Upper lobe of right lung (tissue), 1 donor: ENCODE data around the gene ETV6. TPM values are rescaled to one million over a fixed set of nuclear protein-coding genes. Genes with fewer than 3 reads are reported as not detected.
A peak's percentile ranks its signal among the peaks of the same experiment; 100 is the strongest.

ENCODE experiments used
- ATAC-seq: fragments of 200-7000 bp; cut with Tn5 transposase; one replicate; pipeline ENCODE4 v1.9.1; 2020; ENCODE audit warnings: mild to moderate bottlenecking, moderate library complexity
- DNase-seq: peaks from one replicate; pipeline ENCODE4 v3.0.0-alpha.2; 2020
- H3K27ac ChIP-seq: fragments of 200-600 bp; one replicate; pipeline ENCODE4 v1.8.0; 2022
- H3K27me3 ChIP-seq: fragments of 200-600 bp; one replicate; pipeline ENCODE4 v1.8.0; 2022; ENCODE audit warnings: mild to moderate bottlenecking
- H3K36me3 ChIP-seq: fragments of 200-600 bp; one replicate; pipeline ENCODE4 v1.8.0; 2022
- H3K4me1 ChIP-seq: fragments of 200-600 bp; one replicate; pipeline ENCODE4 v1.8.0; 2022
- H3K4me3 ChIP-seq: fragments of 200-600 bp; one replicate; pipeline ENCODE4 v1.8.0; 2022; ENCODE audit warnings: mild to moderate bottlenecking
- H3K9me3 ChIP-seq: fragments of 200-600 bp; one replicate; pipeline ENCODE4 v1.8.0; 2022
- intact Hi-C: fragments of 100-400 bp; cut with DNase I; formaldehyde crosslinking; loops from one replicate; pipeline ENCODE4 v1.11.0; 2022
- total RNA-seq: library from RNA; stranded (reverse); fragmentation: NEBNext Ultra II Directional; extraction: Animal tissue kit (Norgen Biotek cat#: 25700); gene quantifications from one replicate; pipeline ENCODE4 v1.2.1, GENCODE V29; 2021
- TF ChIP-seq, protein P1 (sequence below): fragments of 200-600 bp; IDR thresholded peaks from one replicate; pipeline ENCODE4 v1.8.0; 2022; ENCODE audit warnings: antibody characterized with exemption
- donor health status: DM: no; HTN: yes; CAD: no; lungs with severe emphysema.

ETV6 gene
- total RNA-seq, 1 donor from 2014 or later: 45.0 TPM

DNA sequence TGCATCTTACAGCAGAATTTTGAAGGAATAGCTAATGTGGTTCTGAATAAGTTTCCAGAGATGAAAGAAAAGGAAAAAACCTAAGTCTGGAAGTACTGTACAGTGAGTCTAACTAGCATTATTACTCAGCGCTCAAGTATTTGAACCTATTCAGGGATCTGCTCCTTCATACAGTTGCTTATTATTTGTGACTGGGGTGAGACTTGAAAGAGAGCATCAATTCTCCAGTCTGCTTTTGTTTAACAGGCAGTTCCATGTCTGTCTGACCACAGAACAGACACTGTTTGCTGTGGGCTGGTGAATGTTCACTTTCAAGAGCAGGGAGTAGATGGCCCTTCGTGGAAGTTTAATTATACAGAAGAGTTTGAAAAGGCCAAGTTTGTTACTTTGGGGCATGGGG, 9.3 kb downstream of the ETV6 start:
- peaks cover 49% of the 10 kb centered on the region for H3K4me1 ChIP-seq
- ATAC-seq: no peak
- H3K4me3 ChIP-seq: no peak overlapping the region
- no peaks in the 10 kb centered on the region for H3K27me3 ChIP-seq
- no peak for DNase-seq
- no peaks in the 10 kb centered on the region for H3K9me3 ChIP-seq
- intact Hi-C loops: no loop called here
- no peak overlapping the region for H3K27ac ChIP-seq
- TF ChIP-seq, protein P1, sequence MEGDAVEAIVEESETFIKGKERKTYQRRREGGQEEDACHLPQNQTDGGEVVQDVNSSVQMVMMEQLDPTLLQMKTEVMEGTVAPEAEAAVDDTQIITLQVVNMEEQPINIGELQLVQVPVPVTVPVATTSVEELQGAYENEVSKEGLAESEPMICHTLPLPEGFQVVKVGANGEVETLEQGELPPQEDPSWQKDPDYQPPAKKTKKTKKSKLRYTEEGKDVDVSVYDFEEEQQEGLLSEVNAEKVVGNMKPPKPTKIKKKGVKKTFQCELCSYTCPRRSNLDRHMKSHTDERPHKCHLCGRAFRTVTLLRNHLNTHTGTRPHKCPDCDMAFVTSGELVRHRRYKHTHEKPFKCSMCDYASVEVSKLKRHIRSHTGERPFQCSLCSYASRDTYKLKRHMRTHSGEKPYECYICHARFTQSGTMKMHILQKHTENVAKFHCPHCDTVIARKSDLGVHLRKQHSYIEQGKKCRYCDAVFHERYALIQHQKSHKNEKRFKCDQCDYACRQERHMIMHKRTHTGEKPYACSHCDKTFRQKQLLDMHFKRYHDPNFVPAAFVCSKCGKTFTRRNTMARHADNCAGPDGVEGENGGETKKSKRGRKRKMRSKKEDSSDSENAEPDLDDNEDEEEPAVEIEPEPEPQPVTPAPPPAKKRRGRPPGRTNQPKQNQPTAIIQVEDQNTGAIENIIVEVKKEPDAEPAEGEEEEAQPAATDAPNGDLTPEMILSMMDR: no peak
- H3K36me3 ChIP-seq: no peaks in the 10 kb centered on the region

DNA sequence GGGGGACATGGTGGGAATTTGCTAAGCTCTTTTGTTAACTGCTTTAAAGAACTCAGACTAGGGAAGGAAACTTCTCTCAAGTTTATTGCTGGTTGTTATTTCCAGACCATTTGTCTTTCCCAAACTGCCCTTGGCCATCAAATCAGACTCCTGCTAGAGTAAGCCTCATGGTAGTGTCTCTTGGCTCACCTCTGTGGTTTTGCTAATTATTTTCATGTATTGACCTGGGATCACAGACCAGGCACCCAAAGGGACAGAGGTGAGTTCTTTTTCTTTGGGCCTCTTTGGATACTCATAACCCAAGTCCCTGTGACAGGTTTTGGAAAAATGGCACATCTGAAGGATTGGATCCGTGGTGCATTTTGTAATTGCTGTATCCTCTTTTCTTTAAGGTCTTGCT, 11.2 kb downstream of the ETV6 start:
- Histone ChIP-seq H3K4me1 (peaks cover 32% of the 10 kb centered on the region), H3K9me3 (no peaks in the 10 kb centered on the region), H3K4me3 (no peak overlapping the region), H3K27me3 (no peaks in the 10 kb centered on the region), H3K36me3 (no peaks in the 10 kb centered on the region), H3K27ac (no peak overlapping the region)
- TF ChIP-seq, protein P1: no peak
- ATAC-seq: no peak
- intact Hi-C loops: no loop called here
- DNase-seq: no peak

DNA sequence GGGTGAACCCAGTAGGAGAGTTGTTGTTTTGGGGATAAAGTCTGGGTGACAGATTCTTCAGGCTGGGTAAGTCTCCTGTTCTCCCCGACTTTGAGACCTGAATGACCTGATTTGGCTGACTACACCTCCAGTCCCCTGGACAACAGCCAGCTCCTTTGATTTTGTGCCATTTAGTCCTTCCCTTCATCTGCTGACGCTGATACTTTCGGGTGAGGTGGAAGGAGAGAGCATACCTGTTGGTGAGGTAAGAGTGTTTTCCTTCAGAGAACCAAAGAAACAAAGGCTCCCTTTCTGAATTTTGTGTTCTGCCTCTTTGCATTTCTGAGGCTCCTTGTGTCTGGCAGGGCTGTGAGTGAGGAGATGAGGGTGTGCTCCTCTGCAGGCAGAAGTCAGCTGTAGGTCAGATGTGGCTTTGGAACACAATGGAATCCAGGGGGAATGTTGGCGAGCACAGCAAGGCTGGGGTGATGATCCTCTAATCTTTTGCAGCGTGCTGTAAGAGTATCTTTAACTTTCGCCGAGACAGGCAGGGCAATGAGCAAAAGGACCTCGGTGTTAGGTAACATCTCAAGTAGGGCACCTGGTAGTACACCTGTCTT, 12.1 kb downstream of the ETV6 start:
- no peaks in the 10 kb centered on the region for H3K27me3 ChIP-seq
- H3K4me1 ChIP-seq: peaks cover 38% of the 10 kb centered on the region
- intact Hi-C loops: no loop called here
- TF ChIP-seq, protein P1: no peak
- ATAC-seq (no peak), DNase-seq (no peak)
- no peaks in the 10 kb centered on the region for H3K9me3 ChIP-seq
- no peak overlapping the region for H3K27ac ChIP-seq
- H3K36me3 ChIP-seq: no peaks in the 10 kb centered on the region
- H3K4me3 ChIP-seq: no peak overlapping the region

DNA sequence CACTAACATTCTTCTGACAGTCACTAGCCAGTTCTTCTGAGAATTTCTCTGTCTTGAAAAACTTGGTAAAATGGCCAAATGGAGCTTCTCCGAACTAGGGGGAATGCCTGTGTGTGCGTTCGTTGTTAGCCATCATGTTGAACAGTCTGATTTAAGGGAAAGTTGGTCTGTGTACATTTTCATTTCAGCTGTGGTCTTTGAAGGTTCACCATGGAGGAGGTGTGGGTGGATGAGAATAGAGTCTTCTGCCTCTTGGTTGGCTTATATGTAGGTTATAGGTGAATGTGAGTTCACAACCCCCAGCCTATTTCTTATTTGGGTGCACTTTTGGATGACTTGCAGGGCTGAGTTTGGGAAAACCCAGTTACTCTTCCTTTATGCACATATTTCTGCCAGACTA, 12.9 kb downstream of the ETV6 start:
- Histone ChIP-seq H3K27ac (no peak overlapping the region), H3K36me3 (no peaks in the 10 kb centered on the region), H3K27me3 (no peaks in the 10 kb centered on the region), H3K4me1 (peaks cover 30% of the 10 kb centered on the region), H3K9me3 (no peaks in the 10 kb centered on the region), H3K4me3 (no peak overlapping the region)
- TF ChIP-seq, protein P1: no peak
- intact Hi-C loops: no loop called here
- ATAC-seq: no peak
- DNase-seq: no peak

DNA sequence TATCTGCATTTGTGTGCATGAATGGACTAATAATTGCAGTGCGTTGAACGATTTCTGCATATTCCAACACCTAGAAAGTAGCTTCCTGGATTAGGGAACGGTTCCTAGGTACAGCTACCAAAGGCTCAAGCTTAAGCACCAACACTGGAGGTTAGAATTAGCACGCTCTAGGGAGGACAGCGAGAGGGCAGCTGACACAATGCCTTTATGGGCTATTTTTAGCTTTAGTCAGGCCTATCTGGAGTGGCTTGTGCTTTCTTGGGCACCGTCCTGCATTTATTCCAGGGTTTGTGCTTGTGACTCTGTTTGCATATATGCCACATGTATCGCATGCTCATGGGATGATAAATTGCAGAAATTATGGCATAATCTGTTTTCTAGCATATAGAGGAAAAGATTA, 13.7 kb downstream of the ETV6 start:
- H3K4me3 ChIP-seq: no peak overlapping the region
- peaks cover 23% of the 10 kb centered on the region for H3K4me1 ChIP-seq
- ATAC-seq (peak; percentile 42), DNase-seq (no peak)
- no peaks in the 10 kb centered on the region for H3K9me3 ChIP-seq
- intact Hi-C loops: no loop called here
- no peaks in the 10 kb centered on the region for H3K36me3 ChIP-seq
- no peak overlapping the region for H3K27ac ChIP-seq
- H3K27me3 ChIP-seq: no peaks in the 10 kb centered on the region
- TF ChIP-seq, protein P1: no peak

DNA sequence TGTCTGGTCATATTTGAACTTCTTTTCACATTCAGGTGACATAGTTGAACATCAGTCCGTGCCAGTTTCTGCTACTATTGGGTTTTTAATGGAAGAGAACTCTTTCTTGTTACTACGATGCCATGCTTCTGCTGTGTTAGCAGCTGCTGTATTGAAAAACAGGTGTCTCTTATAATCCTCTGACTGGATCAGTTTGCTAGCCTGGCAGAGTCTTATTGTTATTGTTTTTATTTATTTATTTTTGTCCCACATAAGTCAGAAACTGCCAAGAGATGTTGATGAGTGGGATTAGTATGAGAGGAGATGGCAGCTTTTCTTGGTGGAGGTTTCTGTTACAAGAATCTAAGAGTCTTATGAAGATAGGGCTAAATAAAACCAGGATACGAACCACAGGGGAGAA, 14.6 kb downstream of the ETV6 start:
- H3K27ac ChIP-seq: no peak overlapping the region
- ATAC-seq: no peak
- TF ChIP-seq, protein P1: no peak
- no peak overlapping the region for H3K4me3 ChIP-seq
- H3K36me3 ChIP-seq: no peaks in the 10 kb centered on the region
- no peaks in the 10 kb centered on the region for H3K27me3 ChIP-seq
- intact Hi-C loops: no loop called here
- no peaks in the 10 kb centered on the region for H3K9me3 ChIP-seq
- no peak for DNase-seq
- peaks cover 31% of the 10 kb centered on the region for H3K4me1 ChIP-seq
